Renal cortical epithelial cell (primary cell): ENCODE measurements around the gene NAA25. TPM values are rescaled to one million over a fixed set of nuclear protein-coding genes. Genes with fewer than 3 reads are reported as not detected.
A peak's percentile ranks its signal among the peaks of the same experiment; 100 is the strongest.
"Not testable (repeated sequence)": the region's sequence is repeated elsewhere in the genome, so short reads cannot be mapped to it uniquely, and the experiment has no call there.

ENCODE experiments used
- DNase-seq: peaks from one replicate; pipeline ENCODE4 v3.0.0-alpha.2; 2011; ENCODE audit warnings: low read depth
- total RNA-seq: library from RNA; depleted of rRNA; stranded (reverse); fragments of >200 nt; gene quantifications from 2 replicates; pipeline ENCODE4 v1.2.3, GENCODE V29; 2014

The NAA25 gene
- total RNA-seq, 1 donor from 2014 or later, result 26.7 TPM

- peak; percentile 55 for DNase-seq
Observed at GRCh38 chr12:112116232-112117060, 7.9 kb upstream of the NAA25 start.

GRCh38 chr12:112115259-112116045 is 6.9 kb upstream of the NAA25 start:
- DNase-seq, result no peak

- DNase-seq, result peak; percentile 80
Observed at GRCh38 chr12:112112409-112113133, 4.0 kb upstream of the NAA25 start.

- no peak for DNase-seq
Observed at GRCh38 chr12:112111931-112112330, 3.3 kb upstream of the NAA25 start.

- DNase-seq, result not testable (repeated sequence)
Observed at GRCh38 chr12:112110787-112111662, 2.4 kb upstream of the NAA25 start.

GRCh38 chr12:112107306-112108201 is 1.0 kb downstream of the NAA25 start:
- DNase-seq, result no peak

- DNase-seq, result no peak
Observed at GRCh38 chr12:112105891-112106290, 2.7 kb downstream of the NAA25 start.

- DNase-seq, result no peak
Observed at GRCh38 chr12:112103758-112104503, 4.7 kb downstream of the NAA25 start.

GRCh38 chr12:112102746-112103145 is 5.8 kb downstream of the NAA25 start:
- not testable (repeated sequence) for DNase-seq

- DNase-seq, result no peak
Observed at GRCh38 chr12:112102127-112102526, 6.5 kb downstream of the NAA25 start.

GRCh38 chr12:112100500-112100899 is 8.1 kb downstream of the NAA25 start:
- not testable (repeated sequence) for DNase-seq

GRCh38 chr12:112097641-112098040 is 10.9 kb downstream of the NAA25 start:
- no peak for DNase-seq

GRCh38 chr12:112096667-112097066 is 11.9 kb downstream of the NAA25 start:
- peak; percentile 88 for DNase-seq

- no peak for DNase-seq
Observed at GRCh38 chr12:112096070-112096469, 12.5 kb downstream of the NAA25 start.

- DNase-seq, result no peak
Observed at GRCh38 chr12:112091563-112091962, 17.0 kb downstream of the NAA25 start.

- no peak for DNase-seq
Observed at GRCh38 chr12:112087851-112088250, 20.7 kb downstream of the NAA25 start.

GRCh38 chr12:112087055-112087850 is 21.3 kb downstream of the NAA25 start:
- no peak for DNase-seq

GRCh38 chr12:112066566-112066965 is 42.0 kb downstream of the NAA25 start:
- no peak for DNase-seq

- DNase-seq, result no peak
Observed at GRCh38 chr12:112063273-112063672, 45.3 kb downstream of the NAA25 start.
